Spleen (tissue), 11 donors: ENCODE results near the gene PKNOX1. TPM values are rescaled to one million over a fixed set of nuclear protein-coding genes. Genes with fewer than 3 reads are reported as not detected.

Source experiments
- DNase-seq: peaks from one replicate; pipeline ENCODE4 v3.0.0-alpha.2; 2020
- H3K27ac ChIP-seq, 8 donors: fragments of 200-600 bp; sonication (generic) in 7 of 8; 1 replicate in 4 of 8; 2 replicates in 4 of 8; pipeline versions ENCODE4 v1.5.0 to v1.8.0; 2016 to 2021; ENCODE audit warnings: inconsistent platforms in 4 of 8, mild to moderate bottlenecking in 4 of 8, moderate library complexity in 1 of 8
- H3K27me3 ChIP-seq, 7 donors: fragments of 200-600 bp; sonication (generic) in 6 of 7; replicated peaks in 1 of 7; 1 replicate in 4 of 7; 2 replicates in 3 of 7; pipeline versions ENCODE4 v1.5.0 to v1.8.0; 2016 to 2021; ENCODE audit warnings: inconsistent platforms in 3 of 7, mild to moderate bottlenecking in 1 of 7
- H3K36me3 ChIP-seq, 6 donors: fragments of 200-600 bp; sonication (generic) in 5 of 6; 1 replicate in 4 of 6; 2 replicates in 2 of 6; pipeline versions ENCODE4 v1.5.0 to v1.8.0; 2016 to 2021; ENCODE audit warnings: inconsistent platforms in 2 of 6
- H3K4me1 ChIP-seq, 6 donors: fragments of 200-600 bp; sonication (generic) in 5 of 6; 1 replicate in 3 of 6; 2 replicates in 3 of 6; pipeline versions ENCODE4 v1.5.0 to v1.8.0; 2016 to 2021; ENCODE audit warnings: inconsistent platforms in 3 of 6
- H3K4me3 ChIP-seq, 8 donors: fragments of 200-600 bp; sonication (generic) in 7 of 8; 1 replicate in 4 of 8; 2 replicates in 4 of 8; pipeline versions ENCODE4 v1.5.0 to v1.8.0; 2016 to 2021; ENCODE audit warnings: inconsistent platforms in 4 of 8, mild to moderate bottlenecking in 4 of 8, moderate library complexity in 2 of 8
- H3K9me3 ChIP-seq, 8 donors: fragments of 200-600 bp; sonication (generic) in 7 of 8; 1 replicate in 4 of 8; 2 replicates in 4 of 8; pipeline versions ENCODE4 v1.5.0 to v1.8.0; 2016 to 2021; ENCODE audit warnings: inconsistent platforms in 4 of 8
- CTCF ChIP-seq, 11 experiments: fragments of 200-600 bp in 7 of 11; fragments of 450-650 bp in 4 of 11; sonication (generic) in 4 of 11; IDR thresholded peaks in 8 of 11; conservative IDR thresholded peaks in 3 of 11; 1 replicate in 7 of 11; 2 replicates in 4 of 11; pipeline versions ENCODE4 v1.4.0 to v1.8.0; 2016 to 2021; ENCODE audit warnings: antibody characterized with exemption in 11 of 11, inconsistent platforms in 4 of 11, mild to moderate bottlenecking in 1 of 11
- POLR2A ChIP-seq, 3 donors: fragments of 450-650 bp; IDR thresholded peaks; one replicate each; pipeline ENCODE4 v1.5.1; 2017; ENCODE audit warnings: antibody characterized with exemption in 3 of 3, mild to moderate bottlenecking in 1 of 3
- POLR2AphosphoS5 ChIP-seq, 3 donors: sonication (generic); formaldehyde crosslinking; IDR thresholded peaks; one replicate each; pipeline ENCODE4 v1.5.1; 2017; ENCODE audit warnings: antibody characterized with exemption in 3 of 3
- WGBS, 5 donors: extraction: QIAGEN DNeasy Blood & Tissue Kit in 3 of 5; methylation state at CpG; one replicate each; pipeline versions ENCODE4 v1.1.5 to v1.1.7; 2013 to 2018; 5-methylcytosine and 5-hydroxymethylcytosine counted together
- intact Hi-C: fragments of 100-400 bp; cut with DNase I; formaldehyde crosslinking; loops from one replicate; pipeline ENCODE4 v1.15.0; 2023; ENCODE audit warnings: low total_unique reads
- polyA plus RNA-seq, 3 donors: library from polyadenylated mRNA; stranded (reverse); fragments of 200-250 nt; gene quantifications; one replicate each; pipeline ENCODE4 v1.2.1, GENCODE V29; 2013
- total RNA-seq, 7 donors: library from RNA; depleted of rRNA in 3 of 7; stranded (reverse); fragments of >200 nt in 3 of 7; fragmentation: NEBNext Ultra II Directional in 4 of 7; extraction: Animal tissue kit (Norgen Biotek cat#: 25700) in 4 of 7; gene quantifications; one replicate each; pipeline versions ENCODE4 v1.1.0 to v1.2.1, GENCODE V29; 2016 to 2021
- donor health status: healthy with polysubstance abuse.
- donor health status: DM: no; HTN: no; CAD: no; lungs with moderate emphysema.
- donor health status: DM: no; HTN: no; CAD: no.
- donor health status: Bipolar disorder and iron deficiency.
- donor health status: healthy.
- donor health status: DM: no; HTN: no; CAD: no.
- donor health status: DM: yes; HTN: yes; CAD: no.

Gene PKNOX1
- total and polyA plus RNA-seq, 10 donors = 7.3 to 21.2 (median 12.7) TPM

DNA sequence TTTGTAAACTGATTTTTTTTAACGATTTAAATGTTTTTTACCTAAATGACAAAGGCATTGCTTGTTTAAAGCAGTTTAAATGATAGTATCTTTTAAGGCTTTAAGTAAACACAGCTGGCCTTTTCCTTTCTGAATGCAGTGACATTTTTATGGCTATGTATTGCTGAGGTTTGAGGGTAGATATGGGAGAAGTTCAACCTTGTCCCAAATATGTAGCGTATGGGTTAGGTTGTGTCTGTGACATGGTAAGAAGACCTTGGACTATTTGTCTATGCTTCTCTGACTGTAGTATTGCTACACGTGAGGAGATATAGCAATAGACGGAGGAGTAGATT, 32.5 kb downstream of the PKNOX1 start:
- intact Hi-C loops = no loop called here
- Histone ChIP-seq H3K9me3 (no peaks in the 10 kb centered on the region), H3K36me3 (peaks cover 0 to 81% (median 47%) of the 10 kb centered on the region in 6 donors), H3K4me1 (no peaks in the 10 kb centered on the region), H3K27ac (no peak overlapping the region), H3K4me3 (no peak overlapping the region), H3K27me3 (no peaks in the 10 kb centered on the region)
- no peak for TF ChIP-seq CTCF (IDR thresholded peaks at IDR 0.05 in 8 of 11, conservative IDR thresholded peaks at IDR 0.05 in 3 of 11)
- no peak for TF ChIP-seq POLR2A (IDR thresholded peaks at IDR 0.05)
- TF ChIP-seq POLR2AphosphoS5 (IDR thresholded peaks at IDR 0.05) = no peak
- DNase-seq = no peak
- 77 to 93% (median 90%) methylated on average over 4 of the region's 4 CpGs for WGBS, 5 donors

- intact Hi-C loops = no loop called here
- Histone ChIP-seq H3K9me3 (no peaks in the 10 kb centered on the region), H3K4me3 (no peak overlapping the region), H3K36me3 (peaks cover 0 to 95% (median 55%) of the 10 kb centered on the region in 6 donors), H3K27me3 (no peaks in the 10 kb centered on the region), H3K4me1 (peaks cover 0 to 21% (median 10%) of the 10 kb centered on the region in 6 donors), H3K27ac (no peak overlapping the region)
- 88 to 96% (median 95%) methylated on average over 5 to 6 of the region's 6 CpGs for WGBS, 5 donors
- DNase-seq = no peak
- TF ChIP-seq POLR2A (IDR thresholded peaks at IDR 0.05) = no peak
- TF ChIP-seq POLR2AphosphoS5 (IDR thresholded peaks at IDR 0.05) = no peak
- no peak for TF ChIP-seq CTCF (IDR thresholded peaks at IDR 0.05 in 8 of 11, conservative IDR thresholded peaks at IDR 0.05 in 3 of 11)
Observed at GRCh38 chr21:43012596-43012995, 38.2 kb downstream of the PKNOX1 start.

DNA sequence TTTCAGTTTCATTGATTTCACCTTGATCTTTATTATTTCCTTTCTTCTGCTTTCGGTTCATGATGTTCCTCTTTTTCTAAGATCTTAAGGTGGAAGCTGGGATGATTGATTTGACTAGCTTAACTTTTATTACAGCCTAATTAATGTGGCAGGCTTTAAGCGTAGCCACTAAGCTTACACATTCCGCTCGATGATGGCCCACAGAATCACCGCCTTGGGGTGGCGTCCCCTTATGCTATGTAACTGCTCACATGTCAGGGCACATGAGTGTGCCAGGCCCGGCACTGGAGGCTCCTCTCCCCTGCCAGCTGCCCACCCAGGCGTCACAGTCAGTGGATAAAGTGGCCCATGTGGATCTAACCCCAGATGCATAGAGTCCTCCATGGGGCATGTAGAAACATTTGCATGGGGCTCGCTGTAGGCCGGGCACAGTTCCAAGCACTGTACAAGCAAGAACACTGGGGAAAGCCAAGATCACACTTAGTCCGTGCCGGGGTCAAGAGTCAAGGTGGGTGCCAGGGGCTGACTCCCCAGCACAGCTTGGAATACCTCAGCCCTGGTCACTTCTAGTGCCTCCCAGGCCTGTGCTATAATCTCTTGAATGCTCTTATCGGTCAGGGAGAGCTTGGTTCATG, 41.7 kb downstream of the PKNOX1 start:
- peak; percentile 80 for DNase-seq
- TF ChIP-seq POLR2A (IDR thresholded peaks at IDR 0.05) (no peak), CTCF (IDR thresholded peaks at IDR 0.05 in 8 of 11, conservative IDR thresholded peaks at IDR 0.05 in 3 of 11) (no peak), POLR2AphosphoS5 (IDR thresholded peaks at IDR 0.05) (no peak)
- Histone ChIP-seq H3K27ac (peak overlapping the region in 3 of 8 donors; percentile 51 to 71 (median 59)), H3K9me3 (no peaks in the 10 kb centered on the region), H3K4me3 (peak overlapping the region in 1 of 8 donors; percentile 39), H3K27me3 (no peaks in the 10 kb centered on the region), H3K36me3 (peaks cover 0 to 91% (median 53%) of the 10 kb centered on the region in 6 donors), H3K4me1 (peaks cover 0 to 31% (median 14%) of the 10 kb centered on the region in 6 donors)
- intact Hi-C loops = no loop called here
- 69 to 74% (median 72%) methylated on average over 9 to 13 of the region's 13 CpGs for WGBS, 5 donors

DNA sequence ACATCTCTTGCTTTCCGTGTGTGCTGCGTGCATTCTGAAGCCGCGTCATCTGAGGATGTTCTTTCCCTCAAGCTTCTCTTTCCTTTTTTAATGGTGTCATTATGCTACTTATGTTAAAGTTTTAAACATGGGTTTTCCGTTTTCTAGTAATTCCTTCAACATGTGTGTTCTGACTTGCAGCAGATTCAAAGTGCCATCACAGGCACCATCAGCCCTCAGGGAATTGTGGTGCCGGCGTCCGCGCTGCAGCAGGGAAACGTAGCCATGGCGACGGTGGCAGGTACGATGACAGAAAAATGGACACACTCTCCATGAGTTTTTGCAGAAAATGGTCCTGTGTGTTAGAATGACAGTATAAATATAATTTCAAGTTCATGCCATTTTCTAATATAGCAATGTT, 42.4 kb downstream of the PKNOX1 start:
- H3K36me3 ChIP-seq = peaks cover 0 to 91% (median 53%) of the 10 kb centered on the region in 6 donors
- no peaks in the 10 kb centered on the region for H3K9me3 ChIP-seq
- DNase-seq = no peak
- TF ChIP-seq POLR2AphosphoS5 (IDR thresholded peaks at IDR 0.05) = no peak
- TF ChIP-seq POLR2A (IDR thresholded peaks at IDR 0.05) = no peak
- TF ChIP-seq CTCF (IDR thresholded peaks at IDR 0.05 in 8 of 11, conservative IDR thresholded peaks at IDR 0.05 in 3 of 11) = no peak
- H3K27ac ChIP-seq = peak overlapping the region in 1 of 8 donors; percentile 71
- H3K4me3 ChIP-seq = no peak overlapping the region
- H3K4me1 ChIP-seq = peaks cover 0 to 31% (median 14%) of the 10 kb centered on the region in 6 donors
- 96 to 97% (median 97%) methylated on average over 13 of the region's 13 CpGs for WGBS, 5 donors
- no peaks in the 10 kb centered on the region for H3K27me3 ChIP-seq
- intact Hi-C loops = no loop called here
